HUES64 (cell line): Measurements from ENCODE around the gene FRMD3.

Experiments used
- H3K27ac ChIP-seq: 2 replicates; pipeline ENCODE4 v1.7.0; 2013; ENCODE audit warnings: low read depth, low read length, inconsistent platforms
- H3K27me3 ChIP-seq: 2 replicates; pipeline ENCODE4 v1.6.1; 2013; ENCODE audit warnings: mild to moderate bottlenecking, low read length; ENCODE audit not compliant: insufficient read depth
- H3K36me3 ChIP-seq: 2 replicates; pipeline ENCODE4 v1.6.1; 2013; ENCODE audit warnings: mild to moderate bottlenecking, low read length; ENCODE audit not compliant: insufficient read depth
- H3K4me1 ChIP-seq: 2 replicates; pipeline ENCODE4 v1.6.1; 2013; ENCODE audit warnings: mild to moderate bottlenecking, low read length, moderate library complexity; ENCODE audit not compliant: insufficient read depth
- H3K4me3 ChIP-seq: 2 replicates; pipeline ENCODE4 v1.5.1; 2013; ENCODE audit warnings: mild to moderate bottlenecking, low read length, moderate library complexity
- H3K9ac ChIP-seq: 2 replicates; pipeline ENCODE4 v1.6.1; 2013; ENCODE audit warnings: mild to moderate bottlenecking, low read depth, low read length
- H3K9me3 ChIP-seq: 2 replicates; pipeline ENCODE4 v1.6.1; 2013; ENCODE audit warnings: low read depth, low read length; ENCODE audit not compliant: insufficient read depth
- WGBS: fragments of 150-250, 120-280 bp; methylation state at CpG from one replicate; pipeline ENCODE4 v1.1.7; 2013; ENCODE audit warnings: missing lambda C conversion rate; 5-methylcytosine and 5-hydroxymethylcytosine counted together

FRMD3 gene

GRCh38 chr9:83283528-83283927 is 254.7 kb downstream of the FRMD3 start:
- Histone ChIP-seq H3K4me3 (no peak overlapping the region), H3K4me1 (peaks cover 8% of the 10 kb centered on the region), H3K27me3 (no peaks in the 10 kb centered on the region), H3K9me3 (no peaks in the 10 kb centered on the region), H3K27ac (no peak overlapping the region), H3K36me3 (no peaks in the 10 kb centered on the region), H3K9ac (no peak overlapping the region)
- WGBS: 91% methylated on average over 2 of the region's 2 CpGs

- 70% methylated on average over 5 of the region's 7 CpGs for WGBS
- no peaks in the 10 kb centered on the region for H3K36me3 ChIP-seq
- H3K27me3 ChIP-seq: no peaks in the 10 kb centered on the region
- no peak overlapping the region for H3K27ac ChIP-seq
- no peak overlapping the region for H3K4me3 ChIP-seq
- H3K4me1 ChIP-seq: peaks cover 8% of the 10 kb centered on the region
- H3K9me3 ChIP-seq: no peaks in the 10 kb centered on the region
- no peak overlapping the region for H3K9ac ChIP-seq
Measured at GRCh38 chr9:83281306-83282255, 256.6 kb downstream of the FRMD3 start.

DNA sequence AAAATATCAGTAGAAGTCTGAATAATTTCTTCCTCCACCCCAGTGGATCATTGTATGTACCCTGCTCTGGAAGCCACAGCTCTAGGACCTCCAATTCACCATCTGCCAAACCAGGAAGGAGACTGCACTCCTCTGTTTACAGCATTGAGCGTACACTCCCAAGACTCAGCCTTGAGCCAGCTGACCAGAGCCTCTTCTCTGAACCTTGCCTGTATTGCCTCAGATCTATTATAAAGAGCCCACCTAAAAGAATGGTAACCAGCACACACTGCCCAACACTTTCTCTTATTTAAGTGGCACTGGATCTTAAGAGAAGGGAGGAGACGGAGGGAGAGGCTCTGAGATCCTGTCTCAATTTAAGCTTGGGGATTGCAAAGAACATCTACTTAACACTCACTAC is 257.4 kb downstream of the FRMD3 start:
- no peaks in the 10 kb centered on the region for H3K27me3 ChIP-seq
- H3K9me3 ChIP-seq: no peaks in the 10 kb centered on the region
- H3K4me1 ChIP-seq: peaks cover 8% of the 10 kb centered on the region
- no peak overlapping the region for H3K4me3 ChIP-seq
- H3K36me3 ChIP-seq: no peaks in the 10 kb centered on the region
- WGBS: 98% methylated on average over 1 of the region's 2 CpGs
- H3K9ac ChIP-seq: no peak overlapping the region
- no peak overlapping the region for H3K27ac ChIP-seq

- H3K36me3 ChIP-seq: no peaks in the 10 kb centered on the region
- no peak overlapping the region for H3K4me3 ChIP-seq
- no peak overlapping the region for H3K27ac ChIP-seq
- no peaks in the 10 kb centered on the region for H3K27me3 ChIP-seq
- H3K9me3 ChIP-seq: no peaks in the 10 kb centered on the region
- H3K9ac ChIP-seq: no peak overlapping the region
- H3K4me1 ChIP-seq: peaks cover 8% of the 10 kb centered on the region
- WGBS: 92% methylated on average over 5 of the region's 5 CpGs
Measured at GRCh38 chr9:83280268-83280667, 257.9 kb downstream of the FRMD3 start.

GRCh38 chr9:83274787-83275186 is 263.4 kb downstream of the FRMD3 start:
- Histone ChIP-seq H3K27ac (no peak overlapping the region), H3K9me3 (peaks cover 5% of the 10 kb centered on the region; the same call in 1 of the 2 replicates), H3K4me3 (no peak overlapping the region), H3K36me3 (no peaks in the 10 kb centered on the region), H3K4me1 (no peaks in the 10 kb centered on the region), H3K27me3 (no peaks in the 10 kb centered on the region), H3K9ac (no peak overlapping the region)
- WGBS: 91% methylated on average over 5 of the region's 5 CpGs

- H3K27ac ChIP-seq: no peak overlapping the region
- 89% methylated on average over 2 of the region's 2 CpGs for WGBS
- peaks cover 5% of the 10 kb centered on the region; the same call in 1 of the 2 replicates for H3K9me3 ChIP-seq
- H3K9ac ChIP-seq: no peak overlapping the region
- peaks cover 14% of the 10 kb centered on the region; the same call in 1 of the 2 replicates for H3K4me1 ChIP-seq
- no peak overlapping the region for H3K4me3 ChIP-seq
- no peaks in the 10 kb centered on the region for H3K36me3 ChIP-seq
- no peaks in the 10 kb centered on the region for H3K27me3 ChIP-seq
Measured at GRCh38 chr9:83271665-83272071, 266.5 kb downstream of the FRMD3 start.

DNA sequence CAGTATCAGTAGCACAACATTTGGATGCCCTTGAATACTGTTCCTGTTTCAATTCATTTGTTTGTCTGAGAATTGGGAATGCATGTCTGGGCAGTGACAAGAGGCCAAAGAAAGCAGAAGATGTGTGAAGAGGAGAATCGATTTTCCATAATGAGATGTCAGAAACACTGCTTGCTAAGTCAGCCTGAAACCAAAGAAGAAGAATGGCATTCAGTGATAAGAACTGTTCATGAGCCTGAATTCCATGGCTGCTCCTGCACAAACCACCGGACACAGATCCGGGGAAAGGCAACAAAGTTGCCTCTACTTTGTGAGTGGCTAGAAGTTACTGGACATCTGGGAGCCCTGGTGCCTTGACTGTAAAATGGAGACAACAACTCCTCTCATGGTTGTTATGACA is 268.1 kb downstream of the FRMD3 start:
- Histone ChIP-seq H3K9me3 (peaks cover 5% of the 10 kb centered on the region; the same call in 1 of the 2 replicates), H3K4me1 (peaks cover 17% of the 10 kb centered on the region; the same call in 1 of the 2 replicates), H3K4me3 (no peak overlapping the region), H3K36me3 (no peaks in the 10 kb centered on the region), H3K27me3 (no peaks in the 10 kb centered on the region), H3K27ac (no peak overlapping the region), H3K9ac (no peak overlapping the region)
- 59% methylated on average over 3 of the region's 3 CpGs for WGBS

DNA sequence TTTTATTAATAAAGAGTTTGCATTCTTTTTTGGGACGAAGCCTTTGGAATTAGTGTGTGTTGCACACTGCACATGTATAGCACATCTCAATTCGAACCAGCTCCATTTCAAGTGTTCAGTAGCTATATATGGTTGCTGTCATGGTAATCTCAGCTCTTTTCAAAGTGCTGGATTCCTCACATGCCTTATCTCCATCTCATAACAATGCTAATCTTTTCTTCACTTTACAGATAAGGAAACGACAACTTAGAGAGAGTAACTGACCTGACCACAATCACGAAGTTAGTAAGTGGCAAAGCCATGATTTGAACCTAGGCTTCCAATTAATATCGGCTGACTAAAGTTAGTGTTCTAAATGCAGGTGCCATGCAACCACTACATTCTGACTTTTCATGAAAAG is 270.5 kb downstream of the FRMD3 start:
- Histone ChIP-seq H3K4me1 (peaks cover 17% of the 10 kb centered on the region; the same call in 1 of the 2 replicates), H3K27ac (no peak overlapping the region), H3K27me3 (no peaks in the 10 kb centered on the region), H3K9me3 (peaks cover 5% of the 10 kb centered on the region; the same call in 1 of the 2 replicates), H3K36me3 (no peaks in the 10 kb centered on the region), H3K9ac (no peak overlapping the region), H3K4me3 (no peak overlapping the region)
- WGBS: 83% methylated on average over 4 of the region's 5 CpGs

DNA sequence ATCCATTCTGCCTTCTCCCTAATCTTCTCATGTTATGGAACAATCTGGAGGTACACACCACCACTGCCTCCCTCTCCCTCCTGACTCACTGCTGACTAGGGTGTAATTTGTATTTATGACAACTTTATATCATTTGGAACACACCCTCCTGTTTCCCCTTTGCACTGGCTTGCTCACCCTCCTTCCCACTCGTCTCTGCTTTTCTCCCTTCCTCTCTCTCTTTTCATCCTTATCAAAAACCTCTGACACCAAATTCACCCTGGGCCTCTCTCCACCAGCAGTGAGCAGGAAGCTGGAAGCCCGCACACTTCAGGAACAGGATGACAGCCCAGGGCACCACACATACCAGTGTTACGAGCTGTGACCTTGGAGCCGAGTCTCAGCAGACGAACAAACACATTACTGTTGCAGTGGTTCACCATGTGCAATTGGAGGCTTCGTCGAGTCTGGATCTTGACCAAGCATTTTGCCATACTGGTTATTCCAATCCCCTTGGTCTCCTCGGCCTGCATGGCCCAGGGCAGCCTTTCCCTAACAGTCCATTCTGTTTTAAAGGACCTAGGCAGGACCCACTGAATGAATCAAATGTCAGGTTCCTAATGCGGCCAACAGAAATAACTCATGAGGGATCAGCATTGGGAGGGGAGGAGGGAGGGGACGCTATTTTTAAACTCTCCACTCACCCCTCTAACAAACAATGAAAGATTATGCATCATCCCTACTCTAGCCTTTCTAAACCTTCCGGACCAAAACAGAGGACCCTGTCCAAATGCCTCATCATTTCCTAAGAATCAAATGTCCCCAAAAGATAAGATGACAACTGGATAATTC is 271.3 kb downstream of the FRMD3 start:
- Histone ChIP-seq H3K36me3 (no peaks in the 10 kb centered on the region), H3K4me1 (peaks cover 17% of the 10 kb centered on the region; the same call in 1 of the 2 replicates), H3K27me3 (no peaks in the 10 kb centered on the region), H3K9me3 (peaks cover 5% of the 10 kb centered on the region; the same call in 1 of the 2 replicates), H3K4me3 (no peak overlapping the region), H3K9ac (no peak overlapping the region), H3K27ac (no peak overlapping the region)
- WGBS: 91% methylated on average over 11 of the region's 11 CpGs

DNA sequence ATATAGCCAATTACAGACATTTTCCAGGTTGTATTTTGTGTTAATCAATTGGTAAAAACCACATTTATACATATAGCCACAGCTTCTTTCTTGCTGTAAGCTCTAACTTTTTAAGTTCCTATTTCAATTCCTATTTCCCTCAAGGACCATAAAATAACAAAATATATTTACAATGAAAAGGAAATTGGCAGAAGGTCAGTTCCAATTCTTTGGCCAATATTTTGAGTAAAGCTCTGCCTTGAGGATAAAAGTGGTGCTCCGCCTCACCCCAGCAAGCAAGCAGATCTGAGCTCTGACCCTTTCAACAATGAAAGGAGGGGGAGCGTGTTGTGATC is 271.9 kb downstream of the FRMD3 start:
- Histone ChIP-seq H3K9me3 (no peaks in the 10 kb centered on the region), H3K27ac (no peak overlapping the region)
- WGBS: 0% methylated on average over 1 of the region's 2 CpGs

GRCh38 chr9:83264315-83264714 is 273.9 kb downstream of the FRMD3 start:
- Histone ChIP-seq H3K4me1 (peaks cover 17% of the 10 kb centered on the region; the same call in 1 of the 2 replicates), H3K27me3 (no peaks in the 10 kb centered on the region), H3K36me3 (no peaks in the 10 kb centered on the region), H3K4me3 (no peak overlapping the region), H3K9me3 (no peaks in the 10 kb centered on the region), H3K27ac (no peak overlapping the region), H3K9ac (no peak overlapping the region)
- WGBS: 94% methylated on average over 2 of the region's 2 CpGs

More for the DNA sequence above, 271.9 kb downstream of the FRMD3 start:
- Histone ChIP-seq H3K27me3 (no peaks in the 10 kb centered on the region), H3K36me3 (no peaks in the 10 kb centered on the region), H3K4me3 (no peak overlapping the region), H3K9ac (no peak overlapping the region), H3K4me1 (peaks cover 17% of the 10 kb centered on the region; the same call in 1 of the 2 replicates)
